Measurements from ENCODE around the gene HSD11B2. TPM values are rescaled to one million over a fixed set of nuclear protein-coding genes. Genes with fewer than 3 reads are reported as not detected.

Gene HSD11B2
- total RNA-seq, 4 donors from 2014 or later, result 1.2 to 82.1 (median 9.7) TPM

- Histone ChIP-seq H3K4me1 (peaks cover 23 to 52% of the 10 kb centered on the region in 2 donors), H3K36me3 (no peaks in the 10 kb centered on the region), H3K27ac (peak overlapping the region; percentile 13 to 38), H3K4me3 (no peak overlapping the region), H3K9me3 (no peaks in the 10 kb centered on the region), H3K27me3 (no peaks in the 10 kb centered on the region)
- DNase-seq, result no peak
- no peak for TF ChIP-seq CTCF (IDR thresholded peaks at IDR 0.05)
- no peak for TF ChIP-seq POLR2A (IDR thresholded peaks at IDR 0.05)
- intact Hi-C loops (cut with DNase I; ENCODE audit: low total_unique reads), result no loop called here
Measured at GRCh38 chr16:67448580-67448979, 17.7 kb downstream of the HSD11B2 start.

- Histone ChIP-seq H3K9me3 (no peaks in the 10 kb centered on the region), H3K36me3 (no peaks in the 10 kb centered on the region), H3K4me1 (peaks cover 15 to 45% of the 10 kb centered on the region in 2 donors), H3K4me3 (no peak overlapping the region), H3K27ac (peak overlapping the region; percentile 13 to 38), H3K27me3 (no peaks in the 10 kb centered on the region)
- TF ChIP-seq CTCF (IDR thresholded peaks at IDR 0.05) (no peak), POLR2A (IDR thresholded peaks at IDR 0.05) (no peak)
- intact Hi-C loops (cut with DNase I; ENCODE audit: low total_unique reads), result no loop called here
- no peak for DNase-seq
Measured at GRCh38 chr16:67449336-67449735, 18.4 kb downstream of the HSD11B2 start.

- peak in 1 of 2 donors; percentile 69 for DNase-seq
- intact Hi-C loops (cut with DNase I; ENCODE audit: low total_unique reads), result no loop called here
- H3K9me3 ChIP-seq, result no peaks in the 10 kb centered on the region
- no peak for TF ChIP-seq POLR2A (IDR thresholded peaks at IDR 0.05)
- TF ChIP-seq CTCF (IDR thresholded peaks at IDR 0.05), result no peak
- peaks cover 13 to 41% of the 10 kb centered on the region in 2 donors for H3K4me1 ChIP-seq
- no peaks in the 10 kb centered on the region for H3K36me3 ChIP-seq
- H3K4me3 ChIP-seq, result no peak overlapping the region
- H3K27me3 ChIP-seq, result no peaks in the 10 kb centered on the region
- H3K27ac ChIP-seq, result peak overlapping the region; percentile 13 to 38
Measured at GRCh38 chr16:67449739-67450138, 18.8 kb downstream of the HSD11B2 start.

GRCh38 chr16:67451061-67451703, 20.3 kb downstream of the HSD11B2 start:
- TF ChIP-seq POLR2A (IDR thresholded peaks at IDR 0.05) (no peak), CTCF (IDR thresholded peaks at IDR 0.05) (no peak)
- Histone ChIP-seq H3K27ac (peak overlapping the region; percentile 6 to 24), H3K36me3 (no peaks in the 10 kb centered on the region), H3K9me3 (no peaks in the 10 kb centered on the region), H3K4me3 (no peak overlapping the region), H3K27me3 (no peaks in the 10 kb centered on the region), H3K4me1 (peaks cover 13 to 26% of the 10 kb centered on the region in 2 donors)
- intact Hi-C loops (cut with DNase I; ENCODE audit: low total_unique reads), result no loop called here
- DNase-seq, result peak in 1 of 2 donors; percentile 71

- Histone ChIP-seq H3K9me3 (no peaks in the 10 kb centered on the region), H3K27me3 (no peaks in the 10 kb centered on the region), H3K27ac (peak overlapping the region; percentile 6 to 24), H3K4me3 (no peak overlapping the region), H3K4me1 (peaks cover 13 to 19% of the 10 kb centered on the region in 2 donors), H3K36me3 (no peaks in the 10 kb centered on the region)
- no peak for DNase-seq
- TF ChIP-seq CTCF (IDR thresholded peaks at IDR 0.05), result no peak
- no peak for TF ChIP-seq POLR2A (IDR thresholded peaks at IDR 0.05)
- intact Hi-C loops (cut with DNase I; ENCODE audit: low total_unique reads), result no loop called here
Measured at GRCh38 chr16:67451704-67452435, 20.9 kb downstream of the HSD11B2 start.
